ENCODE measurements around the gene P2RX4. TPM values are rescaled to one million over a fixed set of nuclear protein-coding genes. Genes with fewer than 3 reads are reported as not detected.

Gene P2RX4
- total and polyA plus RNA-seq, 2 donors (not counting 1 experiment from before 2014, with no cell fraction given): 30.4 to 31.9 TPM

DNA sequence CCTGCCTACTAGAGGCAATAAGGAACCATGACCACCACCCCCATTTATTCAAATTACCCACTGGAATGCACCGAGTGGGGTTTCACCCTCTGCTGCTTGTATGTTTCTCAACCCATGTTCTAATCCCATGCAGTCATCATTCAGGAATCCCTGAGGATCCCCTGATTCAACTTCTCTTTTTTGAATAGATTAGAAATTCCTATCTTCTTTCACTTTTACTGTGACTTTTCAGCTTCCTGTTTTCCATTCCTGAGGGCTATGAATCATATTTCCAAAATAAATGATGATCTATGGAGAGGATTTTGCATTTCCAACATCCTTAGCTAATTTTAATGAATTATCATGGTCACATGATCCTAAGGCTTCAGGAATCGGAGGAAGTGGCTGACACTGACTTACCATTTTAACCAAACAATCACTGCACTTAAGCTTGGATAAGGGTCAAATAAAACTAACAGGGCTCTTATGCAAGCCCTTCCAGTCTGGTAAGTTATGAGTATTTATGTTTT, 19.4 kb upstream of the P2RX4 start:
- intact Hi-C loops (cut with micrococcal nuclease): no loop called here
- no CpG with 5 or more reads among the region's 2 CpGs for WGBS (ENCODE audit: insufficient coverage)
- no peaks in the 10 kb centered on the region for H3K36me3 ChIP-seq (replicated peaks in 1 of 2; ENCODE audit: control extremely low read depth in 1 of 2, control insufficient read depth in 1 of 2, extremely low read depth in 1 of 2, insufficient read depth in 2 of 2, low read length in 1 of 2)
- DNase-seq (peak; percentile 29), ATAC-seq (ENCODE audit: low read depth) (no peak)
- no peak overlapping the region for H3K4me3 ChIP-seq (ENCODE audit: control extremely low read depth in 1 of 5, extremely low read depth in 1 of 5, insufficient read depth in 1 of 5, low read depth in 2 of 5, low read length in 4 of 5)
- no peak overlapping the region for H3K4me2 ChIP-seq (replicated peaks; ENCODE audit: low read depth, low read length, poor library complexity, severe bottlenecking)
- Mint-ChIP-seq H3K9me3 (ENCODE audit: insufficient read depth) (peaks cover 3% of the 10 kb centered on the region), H3K4me1 (peaks cover 13% of the 10 kb centered on the region), H3K4me3 (no peak overlapping the region), H3K27me3 (no peaks in the 10 kb centered on the region), H3K27ac (no peak overlapping the region)
- ChIA-PET CTCF (interaction anchor here (0.6 kb wide), 1 partner anchor 30 kb away, joined by 3 read pairs; no protein-coding TSS in a partner anchor), POLR2A (no interaction called here)
- TF ChIP-seq EZH2 (IDR thresholded peaks at IDR 0.05; ENCODE audit: borderline replicate concordance, insufficient read depth, low read depth, low read length, poor library complexity, severe bottlenecking): no peak
- no peak overlapping the region for H3K27ac ChIP-seq (ENCODE audit: low read length in 2 of 2)
- H3K4me1 ChIP-seq (ENCODE audit: control insufficient read depth in 2 of 2, insufficient read depth in 2 of 2, low read length in 2 of 2): peaks cover 1 to 5% of the 10 kb centered on the region in 2 donors
- no peaks in the 10 kb centered on the region for H3K27me3 ChIP-seq (replicated peaks in 1 of 4; ENCODE audit: control extremely low read depth in 1 of 4, control insufficient read depth in 3 of 4, insufficient read depth in 4 of 4, low read length in 3 of 4)
- no peaks in the 10 kb centered on the region for H4K20me1 ChIP-seq (ENCODE audit: control insufficient read depth, insufficient read depth, low read length, poor library complexity, severe bottlenecking)
- no peaks in the 10 kb centered on the region for H3K79me2 ChIP-seq (ENCODE audit: control insufficient read depth, insufficient read depth, low read length)
- H3K9ac ChIP-seq (ENCODE audit: low read length): no peak overlapping the region
- H3K9me3 ChIP-seq (ENCODE audit: control extremely low read depth in 1 of 3, control insufficient read depth in 2 of 3, insufficient read depth in 1 of 3, low read length in 2 of 3): no peaks in the 10 kb centered on the region
- no peak overlapping the region for H2AFZ ChIP-seq (ENCODE audit: insufficient read depth, low read depth, low read length, poor library complexity, severe bottlenecking)

DNA sequence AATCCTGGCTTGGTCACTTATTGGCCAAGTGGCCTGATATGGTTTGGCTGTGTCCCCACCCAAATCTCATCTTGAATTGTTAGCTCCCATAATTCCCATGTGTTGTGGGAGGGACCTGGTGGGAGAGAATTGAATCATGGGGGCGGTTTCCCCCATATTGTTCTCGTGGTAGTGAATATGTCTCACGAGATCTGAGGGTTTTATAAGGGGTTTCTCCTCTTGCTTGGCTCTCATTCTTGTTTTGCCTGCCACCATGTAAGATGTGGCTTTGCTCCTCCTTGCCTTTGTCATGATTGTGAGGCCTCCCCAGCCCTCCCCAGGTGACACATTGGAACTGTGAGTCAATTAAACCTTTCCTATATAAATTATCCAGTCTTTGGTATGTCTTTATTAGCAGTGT, 18.8 kb upstream of the P2RX4 start:
- POLR2A ChIA-PET: no interaction called here
- H3K9me3 ChIP-seq (ENCODE audit: control extremely low read depth in 1 of 3, control insufficient read depth in 2 of 3, insufficient read depth in 1 of 3, low read length in 2 of 3): no peaks in the 10 kb centered on the region
- H3K4me2 ChIP-seq (replicated peaks; ENCODE audit: low read depth, low read length, poor library complexity, severe bottlenecking): no peak overlapping the region
- TF ChIP-seq EZH2 (IDR thresholded peaks at IDR 0.05; ENCODE audit: borderline replicate concordance, insufficient read depth, low read depth, low read length, poor library complexity, severe bottlenecking) (no peak), CTCF (IDR thresholded peaks at IDR 0.05) (no peak)
- no peak overlapping the region for H3K27ac ChIP-seq (ENCODE audit: low read length in 2 of 2)
- no peak overlapping the region for H3K4me3 ChIP-seq (ENCODE audit: control extremely low read depth in 1 of 5, extremely low read depth in 1 of 5, insufficient read depth in 1 of 5, low read depth in 2 of 5, low read length in 4 of 5)
- Mint-ChIP-seq H3K27me3 (no peaks in the 10 kb centered on the region), H3K27ac (no peak overlapping the region), H3K9me3 (ENCODE audit: insufficient read depth) (peaks cover 3% of the 10 kb centered on the region), H3K4me3 (no peak overlapping the region), H3K4me1 (peaks cover 8% of the 10 kb centered on the region)
- no peaks in the 10 kb centered on the region for H3K79me2 ChIP-seq (ENCODE audit: control insufficient read depth, insufficient read depth, low read length)
- H3K27me3 ChIP-seq (replicated peaks in 1 of 4; ENCODE audit: control extremely low read depth in 1 of 4, control insufficient read depth in 3 of 4, insufficient read depth in 4 of 4, low read length in 3 of 4): no peaks in the 10 kb centered on the region
- CTCF ChIA-PET: interaction anchor here (0.6 kb wide), 1 partner anchor 31 kb away, joined by 3 read pairs; no protein-coding TSS in a partner anchor
- intact Hi-C loops (cut with micrococcal nuclease): no loop called here
- no peak overlapping the region for H2AFZ ChIP-seq (ENCODE audit: insufficient read depth, low read depth, low read length, poor library complexity, severe bottlenecking)
- H4K20me1 ChIP-seq (ENCODE audit: control insufficient read depth, insufficient read depth, low read length, poor library complexity, severe bottlenecking): no peaks in the 10 kb centered on the region
- no peak overlapping the region for H3K9ac ChIP-seq (ENCODE audit: low read length)
- DNase-seq (no peak), ATAC-seq (ENCODE audit: low read depth) (no peak)
- H3K4me1 ChIP-seq (ENCODE audit: control insufficient read depth in 2 of 2, insufficient read depth in 2 of 2, low read length in 2 of 2): no peaks in the 10 kb centered on the region
- 100% methylated on average over 1 of the region's 3 CpGs for WGBS (ENCODE audit: insufficient coverage)
- no peaks in the 10 kb centered on the region for H3K36me3 ChIP-seq (replicated peaks in 1 of 2; ENCODE audit: control extremely low read depth in 1 of 2, control insufficient read depth in 1 of 2, extremely low read depth in 1 of 2, insufficient read depth in 2 of 2, low read length in 1 of 2)

All from B cell (primary cell).